ENCODE results near the gene CCL5. TPM values are rescaled to one million over a fixed set of nuclear protein-coding genes. Genes with fewer than 3 reads are reported as not detected.

CCL5 gene
- total RNA-seq, 1 experiment from 2014 or later = 4.4 TPM

- H3K36me3 ChIP-seq = peaks cover 88% of the 10 kb centered on the region
- no peak for DNase-seq
These were observed 32.4 kb downstream of the CCL5 start for GRCh38 chr17:35847633-35848373.

GRCh38 chr17:35847006-35847405 is 33.2 kb downstream of the CCL5 start:
- DNase-seq = no peak
- Histone ChIP-seq H3K27me3 (no peaks in the 10 kb centered on the region), H3K36me3 (peaks cover 88% of the 10 kb centered on the region), H3K9me3 (no peaks in the 10 kb centered on the region), H3K4me3 (no peak overlapping the region)

More at GRCh38 chr17:35847633-35848373, 32.4 kb downstream of the CCL5 start:
- Histone ChIP-seq H3K9me3 (no peaks in the 10 kb centered on the region), H3K27me3 (no peaks in the 10 kb centered on the region), H3K4me3 (no peak overlapping the region)

- H3K4me3 ChIP-seq = no peak overlapping the region
- no peaks in the 10 kb centered on the region for H3K9me3 ChIP-seq
- no peaks in the 10 kb centered on the region for H3K27me3 ChIP-seq
- peaks cover 93% of the 10 kb centered on the region for H3K36me3 ChIP-seq
- no peak for DNase-seq
These were observed 33.9 kb downstream of the CCL5 start for GRCh38 chr17:35846055-35846809.

- no peak for DNase-seq
These were observed 35.6 kb downstream of the CCL5 start for GRCh38 chr17:35844547-35844946.

GRCh38 chr17:35843698-35844097 is 36.5 kb downstream of the CCL5 start:
- peaks cover 93% of the 10 kb centered on the region for H3K36me3 ChIP-seq
- no peaks in the 10 kb centered on the region for H3K27me3 ChIP-seq
- no peaks in the 10 kb centered on the region for H3K9me3 ChIP-seq
- no peak overlapping the region for H3K4me3 ChIP-seq
- DNase-seq = no peak

More at GRCh38 chr17:35844547-35844946, 35.6 kb downstream of the CCL5 start:
- Histone ChIP-seq H3K9me3 (no peaks in the 10 kb centered on the region), H3K36me3 (peaks cover 96% of the 10 kb centered on the region), H3K4me3 (no peak overlapping the region), H3K27me3 (no peaks in the 10 kb centered on the region)

GRCh38 chr17:35842239-35842638 is 37.9 kb downstream of the CCL5 start:
- Histone ChIP-seq H3K9me3 (no peaks in the 10 kb centered on the region), H3K36me3 (peaks cover 94% of the 10 kb centered on the region), H3K4me3 (no peak overlapping the region), H3K27me3 (no peaks in the 10 kb centered on the region)
- DNase-seq = no peak

GRCh38 chr17:35841505-35841904 is 38.7 kb downstream of the CCL5 start:
- H3K9me3 ChIP-seq = no peaks in the 10 kb centered on the region
- peaks cover 93% of the 10 kb centered on the region for H3K36me3 ChIP-seq
- H3K4me3 ChIP-seq = no peak overlapping the region
- no peaks in the 10 kb centered on the region for H3K27me3 ChIP-seq
- no peak for DNase-seq

GRCh38 chr17:35841101-35841500 is 39.1 kb downstream of the CCL5 start:
- Histone ChIP-seq H3K36me3 (peaks cover 93% of the 10 kb centered on the region), H3K27me3 (no peaks in the 10 kb centered on the region), H3K9me3 (no peaks in the 10 kb centered on the region), H3K4me3 (no peak overlapping the region)
- DNase-seq = no peak

GRCh38 chr17:35825206-35825605 is 55.0 kb downstream of the CCL5 start:
- H3K36me3 ChIP-seq = peaks cover 84% of the 10 kb centered on the region
- H3K4me3 ChIP-seq = no peak overlapping the region
- no peaks in the 10 kb centered on the region for H3K9me3 ChIP-seq
- no peak for DNase-seq
- H3K27me3 ChIP-seq = no peaks in the 10 kb centered on the region

Other genes starting within 250 kb of the CCL5 start
- 1.2 and 2.6 TPM in 2 replicates for gene RASL10B, start 148.7 kb downstream of the CCL5 start, total RNA-seq (2014; rRNA removed; shearing (Covaris generic); ENCODE audit: low replicate concordance)
- not detected in 2 replicates for gene GAS2L2, start 127.1 kb downstream of the CCL5 start, total RNA-seq (2014; rRNA removed; shearing (Covaris generic); ENCODE audit: low replicate concordance)
- not detected in 2 replicates for gene C17orf50, start 119.5 kb downstream of the CCL5 start, total RNA-seq (2014; rRNA removed; shearing (Covaris generic); ENCODE audit: low replicate concordance)
- not detected in 2 replicates for gene MMP28, start 84.7 kb downstream of the CCL5 start, total RNA-seq (2014; rRNA removed; shearing (Covaris generic); ENCODE audit: low replicate concordance)
- 10.8 and 33.6 TPM in 2 replicates for gene TAF15, start 70.9 kb downstream of the CCL5 start, total RNA-seq (2014; rRNA removed; shearing (Covaris generic); ENCODE audit: low replicate concordance)
- not detected in 2 replicates for gene HEATR9, start 11.5 kb downstream of the CCL5 start, total RNA-seq (2014; rRNA removed; shearing (Covaris generic); ENCODE audit: low replicate concordance)
- 0.89 and 2.5 TPM in 2 replicates for gene RDM1, start 50.4 kb upstream of the CCL5 start, total RNA-seq (2014; rRNA removed; shearing (Covaris generic); ENCODE audit: low replicate concordance)
- not detected in 2 replicates for gene LYZL6, start 63.4 kb upstream of the CCL5 start, total RNA-seq (2014; rRNA removed; shearing (Covaris generic); ENCODE audit: low replicate concordance)
- not detected in 2 replicates for gene CCL16, start 101.1 kb upstream of the CCL5 start, total RNA-seq (2014; rRNA removed; shearing (Covaris generic); ENCODE audit: low replicate concordance)
- gene CCL14, start 106.4 kb upstream of the CCL5 start, total RNA-seq (2014; rRNA removed; shearing (Covaris generic); ENCODE audit: low replicate concordance) = not detected in 2 replicates
- gene CCL15, start 121.2 kb upstream of the CCL5 start, total RNA-seq (2014; rRNA removed; shearing (Covaris generic); ENCODE audit: low replicate concordance) = not detected in 2 replicates
- not detected in 2 replicates for gene CCL23, start 137.6 kb upstream of the CCL5 start, total RNA-seq (2014; rRNA removed; shearing (Covaris generic); ENCODE audit: low replicate concordance)
- not detected in 2 replicates for gene CCL18, start 183.9 kb upstream of the CCL5 start, total RNA-seq (2014; rRNA removed; shearing (Covaris generic); ENCODE audit: low replicate concordance)
- gene CCL3, start 209.8 kb upstream of the CCL5 start, total RNA-seq (2014; rRNA removed; shearing (Covaris generic); ENCODE audit: low replicate concordance) = not detected in 2 replicates
- gene CCL4, start 223.5 kb upstream of the CCL5 start, total RNA-seq (2014; rRNA removed; shearing (Covaris generic); ENCODE audit: low replicate concordance) = not detected in 2 replicates

Data from MG63 (cell line).